Measurements from ENCODE around the gene THADA. TPM values are rescaled to one million over a fixed set of nuclear protein-coding genes. Genes with fewer than 3 reads are reported as not detected.

Gene THADA
- total RNA-seq, 1 experiment from 2014 or later: 20.1 TPM

DNA sequence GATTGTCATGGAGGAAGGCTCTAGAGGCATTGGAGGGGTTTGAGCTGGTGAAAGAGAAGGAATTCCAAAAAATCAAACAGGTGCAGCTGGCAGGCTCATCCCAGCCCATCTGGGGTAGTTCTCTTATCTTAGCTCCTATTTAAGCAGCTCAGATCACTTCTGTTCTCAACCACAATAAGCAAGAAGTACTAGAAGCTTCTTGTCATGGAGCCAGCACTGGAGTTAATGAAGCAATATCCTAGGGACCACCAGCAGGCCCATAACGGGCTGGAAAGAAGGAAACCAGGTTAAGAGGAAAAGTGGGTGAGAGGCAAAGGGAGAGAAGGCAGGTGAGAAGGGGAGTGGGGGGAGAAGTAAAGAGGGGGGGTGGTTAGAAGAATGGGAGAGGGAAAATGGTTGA lies 268.7 kb downstream of the THADA start:
- Histone ChIP-seq H4K20me1 (ENCODE audit: control insufficient read depth, insufficient read depth, insufficient read length) (no peaks in the 10 kb centered on the region), H3K23me2 (ENCODE audit: insufficient read length, low read depth, low read length, poor library complexity, severe bottlenecking) (no peaks in the 10 kb centered on the region), H3K56ac (ENCODE audit: insufficient read length, low read depth, low read length) (no peak overlapping the region), H3K23ac (ENCODE audit: insufficient read length, low read depth, low read length) (no peak overlapping the region), H2AK5ac (ENCODE audit: insufficient read length, low read length) (no peak overlapping the region), H2BK120ac (ENCODE audit: low read depth, low read length, poor library complexity, severe bottlenecking) (no peak overlapping the region), H3K4ac (ENCODE audit: low read depth, low read length) (no peak overlapping the region), H2AFZ (ENCODE audit: low read length) (no peak overlapping the region), H2BK12ac (ENCODE audit: insufficient read length, low read depth, low read length) (no peak overlapping the region), H3K79me2 (ENCODE audit: insufficient read depth, low read length) (no peaks in the 10 kb centered on the region), H4K8ac (replicated peaks; ENCODE audit: insufficient read length, low read depth, low read length) (no peak overlapping the region), H3K79me1 (ENCODE audit: insufficient read depth, low read depth, low read length, poor library complexity, severe bottlenecking) (no peaks in the 10 kb centered on the region), H3K14ac (ENCODE audit: insufficient read depth, low read length) (no peak overlapping the region), H4K5ac (ENCODE audit: insufficient read length, low read depth, low read length) (no peak overlapping the region), H2BK15ac (ENCODE audit: low read depth, low read length) (no peak overlapping the region), H2BK20ac (ENCODE audit: low read depth, low read length, poor library complexity, severe bottlenecking) (no peak overlapping the region), H3K27me3 (ENCODE audit: insufficient read depth, low read length) (no peaks in the 10 kb centered on the region), H3K9me3 (ENCODE audit: control insufficient read depth, low read depth, low read length) (no peaks in the 10 kb centered on the region), H3K27ac (ENCODE audit: insufficient read length, low read depth, low read length) (no peak overlapping the region), H3K9ac (ENCODE audit: extremely low read depth, insufficient read length, low read length) (no peak overlapping the region), H3K18ac (ENCODE audit: insufficient read length, low read depth, low read length) (no peak overlapping the region), H4K91ac (ENCODE audit: insufficient read length, low read depth, low read length) (no peak overlapping the region), H2BK5ac (ENCODE audit: insufficient read length, low read length) (no peak overlapping the region), H3K4me1 (ENCODE audit: insufficient read depth, low read length) (no peaks in the 10 kb centered on the region), H3K4me2 (ENCODE audit: insufficient read depth, insufficient read length, low read length) (no peak overlapping the region), H3T11ph (ENCODE audit: low read length) (no peak overlapping the region)
- no CpG with 5 or more reads among the region's 1 CpG for WGBS (ENCODE audit: extremely low coverage, insufficient read length, low lambda C conversion rate)
- no peak for DNase-seq
- TF ChIP-seq, protein P1, sequence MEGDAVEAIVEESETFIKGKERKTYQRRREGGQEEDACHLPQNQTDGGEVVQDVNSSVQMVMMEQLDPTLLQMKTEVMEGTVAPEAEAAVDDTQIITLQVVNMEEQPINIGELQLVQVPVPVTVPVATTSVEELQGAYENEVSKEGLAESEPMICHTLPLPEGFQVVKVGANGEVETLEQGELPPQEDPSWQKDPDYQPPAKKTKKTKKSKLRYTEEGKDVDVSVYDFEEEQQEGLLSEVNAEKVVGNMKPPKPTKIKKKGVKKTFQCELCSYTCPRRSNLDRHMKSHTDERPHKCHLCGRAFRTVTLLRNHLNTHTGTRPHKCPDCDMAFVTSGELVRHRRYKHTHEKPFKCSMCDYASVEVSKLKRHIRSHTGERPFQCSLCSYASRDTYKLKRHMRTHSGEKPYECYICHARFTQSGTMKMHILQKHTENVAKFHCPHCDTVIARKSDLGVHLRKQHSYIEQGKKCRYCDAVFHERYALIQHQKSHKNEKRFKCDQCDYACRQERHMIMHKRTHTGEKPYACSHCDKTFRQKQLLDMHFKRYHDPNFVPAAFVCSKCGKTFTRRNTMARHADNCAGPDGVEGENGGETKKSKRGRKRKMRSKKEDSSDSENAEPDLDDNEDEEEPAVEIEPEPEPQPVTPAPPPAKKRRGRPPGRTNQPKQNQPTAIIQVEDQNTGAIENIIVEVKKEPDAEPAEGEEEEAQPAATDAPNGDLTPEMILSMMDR (conservative IDR thresholded peaks at IDR 0.05): no peak
- H3K27ac Mint-ChIP-seq: no peak overlapping the region; a peak in 1 of 7 replicates
- no peaks in the 10 kb centered on the region for H3K9me3 Mint-ChIP-seq
- no peaks in the 10 kb centered on the region; a peak in 1 of 7 replicates for H3K36me3 Mint-ChIP-seq (ENCODE audit: insufficient read depth in 1 of 3, low read depth in 3 of 3)
- H3K4me1 Mint-ChIP-seq: peaks cover 2 to 4% of the 10 kb centered on the region in 2 experiments; a peak in 3 of 4 replicates
- H3K27me3 Mint-ChIP-seq (ENCODE audit: low read depth): no peaks in the 10 kb centered on the region
- no peak overlapping the region for H3K4me3 Mint-ChIP-seq

Measured in H9 (cell line).